ENCODE data around the gene SORCS2. TPM values are rescaled to one million over a fixed set of nuclear protein-coding genes. Genes with fewer than 3 reads are reported as not detected.
A peak's percentile ranks its signal among the peaks of the same experiment; 100 is the strongest.

SORCS2 gene
- total RNA-seq, 1 donor from 2014 or later = 13.8 TPM

DNA sequence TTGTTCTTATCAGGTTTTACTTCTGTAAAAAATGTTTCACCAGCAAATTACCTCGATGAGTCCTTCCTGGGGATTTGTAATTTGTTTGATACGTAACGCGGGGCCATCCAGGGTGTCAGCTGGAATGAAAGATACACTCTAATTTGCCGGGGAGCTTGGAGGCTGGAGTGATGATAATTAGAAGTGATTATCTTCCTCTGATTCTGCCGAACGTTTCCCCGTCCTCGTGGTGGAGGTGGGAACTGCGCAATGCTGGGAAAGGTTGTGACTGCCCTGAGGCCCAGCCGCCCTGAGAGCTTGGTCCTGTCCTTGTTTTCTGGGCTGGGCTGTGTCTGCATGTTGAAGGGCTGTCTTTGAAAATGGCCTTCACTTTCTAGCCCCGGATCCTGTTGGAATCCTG lies 48.0 kb downstream of the SORCS2 start:
- no peak for FAIRE-seq
- Mint-ChIP-seq H3K4me3 (ENCODE audit: unreplicated experiment) (no peak overlapping the region), H3K4me1 (ENCODE audit: low read depth, unreplicated experiment) (peaks cover 7% of the 10 kb centered on the region), H3K36me3 (ENCODE audit: low read depth, unreplicated experiment) (peaks cover 8% of the 10 kb centered on the region), H3K27ac (ENCODE audit: unreplicated experiment) (no peak overlapping the region), H3K9me3 (ENCODE audit: unreplicated experiment) (peaks cover 4% of the 10 kb centered on the region), H3K27me3 (ENCODE audit: low read depth, unreplicated experiment) (peaks cover 19% of the 10 kb centered on the region)
- H3K4me2 ChIP-seq (ENCODE audit: low read length) = no peak overlapping the region
- H3K9ac ChIP-seq (ENCODE audit: low read length) = no peak overlapping the region
- H3K27me3 ChIP-seq (ENCODE audit: insufficient read depth, low read length) = no peaks in the 10 kb centered on the region
- H3K9me3 ChIP-seq (ENCODE audit: insufficient read depth, low read depth, low read length) = peaks cover 4% of the 10 kb centered on the region
- H3K79me2 ChIP-seq (ENCODE audit: insufficient read depth, low read length) = peaks cover 30% of the 10 kb centered on the region
- H4K20me1 ChIP-seq (ENCODE audit: insufficient read depth, low read length) = peaks cover 60% of the 10 kb centered on the region
- no peaks in the 10 kb centered on the region for H3K4me1 ChIP-seq (ENCODE audit: insufficient read depth, low read length)
- no peak overlapping the region for H3K4me3 ChIP-seq (ENCODE audit: insufficient read depth, low read depth, low read length)
- no peak overlapping the region for H3K27ac ChIP-seq (ENCODE audit: low read depth, low read length)
- no peak for TF ChIP-seq EZH2 (IDR thresholded peaks at IDR 0.05; ENCODE audit: insufficient read depth, low read length)
- TF ChIP-seq, protein P1, sequence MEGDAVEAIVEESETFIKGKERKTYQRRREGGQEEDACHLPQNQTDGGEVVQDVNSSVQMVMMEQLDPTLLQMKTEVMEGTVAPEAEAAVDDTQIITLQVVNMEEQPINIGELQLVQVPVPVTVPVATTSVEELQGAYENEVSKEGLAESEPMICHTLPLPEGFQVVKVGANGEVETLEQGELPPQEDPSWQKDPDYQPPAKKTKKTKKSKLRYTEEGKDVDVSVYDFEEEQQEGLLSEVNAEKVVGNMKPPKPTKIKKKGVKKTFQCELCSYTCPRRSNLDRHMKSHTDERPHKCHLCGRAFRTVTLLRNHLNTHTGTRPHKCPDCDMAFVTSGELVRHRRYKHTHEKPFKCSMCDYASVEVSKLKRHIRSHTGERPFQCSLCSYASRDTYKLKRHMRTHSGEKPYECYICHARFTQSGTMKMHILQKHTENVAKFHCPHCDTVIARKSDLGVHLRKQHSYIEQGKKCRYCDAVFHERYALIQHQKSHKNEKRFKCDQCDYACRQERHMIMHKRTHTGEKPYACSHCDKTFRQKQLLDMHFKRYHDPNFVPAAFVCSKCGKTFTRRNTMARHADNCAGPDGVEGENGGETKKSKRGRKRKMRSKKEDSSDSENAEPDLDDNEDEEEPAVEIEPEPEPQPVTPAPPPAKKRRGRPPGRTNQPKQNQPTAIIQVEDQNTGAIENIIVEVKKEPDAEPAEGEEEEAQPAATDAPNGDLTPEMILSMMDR (IDR thresholded peaks at IDR 0.05; ENCODE audit: insufficient read depth, low read depth, low read length) = no peak
- no peak overlapping the region for H2AFZ ChIP-seq (ENCODE audit: low read depth, low read length)
- no peak for DNase-seq (ENCODE audit: low read depth)
- H3K36me3 ChIP-seq (ENCODE audit: insufficient read depth, low read length) = no peaks in the 10 kb centered on the region

DNA sequence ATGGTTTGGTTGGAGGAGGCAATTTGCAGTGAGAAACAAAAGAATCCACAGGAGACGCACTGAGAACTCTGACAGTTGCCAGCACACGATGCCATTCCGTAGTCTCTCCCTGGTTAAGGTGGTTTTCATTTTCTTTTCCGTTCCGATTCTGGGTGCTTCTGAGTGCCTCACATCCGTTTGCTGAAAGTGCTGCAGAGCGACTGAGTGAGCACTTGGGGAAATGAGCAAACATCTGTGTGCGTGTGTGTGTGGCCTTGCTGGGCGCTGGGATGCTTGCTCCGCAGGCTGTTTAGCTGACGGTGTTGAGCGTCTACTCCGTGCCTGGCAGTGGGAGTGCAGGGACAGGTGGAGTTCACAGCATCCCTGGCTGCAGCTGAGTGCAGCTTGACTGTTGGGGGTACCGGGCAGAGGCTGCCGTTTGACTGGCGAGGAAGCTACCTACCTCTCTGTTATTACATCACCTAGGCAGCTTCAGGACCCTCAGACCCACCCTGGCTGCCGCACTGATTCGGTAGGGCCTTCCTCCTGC lies 49.3 kb downstream of the SORCS2 start:
- peaks cover 8% of the 10 kb centered on the region for H3K36me3 Mint-ChIP-seq (ENCODE audit: low read depth, unreplicated experiment)
- no peak for FAIRE-seq
- no peak overlapping the region for H3K4me3 Mint-ChIP-seq (ENCODE audit: unreplicated experiment)
- H3K36me3 ChIP-seq (ENCODE audit: insufficient read depth, low read length) = no peaks in the 10 kb centered on the region
- no peak overlapping the region for H3K27ac ChIP-seq (ENCODE audit: low read depth, low read length)
- H3K4me1 ChIP-seq (ENCODE audit: insufficient read depth, low read length) = no peaks in the 10 kb centered on the region
- H3K79me2 ChIP-seq (ENCODE audit: insufficient read depth, low read length) = peaks cover 26% of the 10 kb centered on the region
- TF ChIP-seq EZH2 (IDR thresholded peaks at IDR 0.05; ENCODE audit: insufficient read depth, low read length) = no peak
- TF ChIP-seq, protein P1 (IDR thresholded peaks at IDR 0.05; ENCODE audit: insufficient read depth, low read depth, low read length) = no peak
- H3K9ac ChIP-seq (ENCODE audit: low read length) = no peak overlapping the region
- peaks cover 24% of the 10 kb centered on the region for H3K27me3 Mint-ChIP-seq (ENCODE audit: low read depth, unreplicated experiment)
- H3K4me3 ChIP-seq (ENCODE audit: insufficient read depth, low read depth, low read length) = no peak overlapping the region
- DNase-seq (ENCODE audit: low read depth) = no peak
- peaks cover 64% of the 10 kb centered on the region for H4K20me1 ChIP-seq (ENCODE audit: insufficient read depth, low read length)
- H3K4me1 Mint-ChIP-seq (ENCODE audit: low read depth, unreplicated experiment) = peaks cover 6% of the 10 kb centered on the region
- peaks cover 4% of the 10 kb centered on the region for H3K9me3 Mint-ChIP-seq (ENCODE audit: unreplicated experiment)
- H3K27ac Mint-ChIP-seq (ENCODE audit: unreplicated experiment) = no peak overlapping the region
- no peaks in the 10 kb centered on the region for H3K27me3 ChIP-seq (ENCODE audit: insufficient read depth, low read length)
- no peak overlapping the region for H3K4me2 ChIP-seq (ENCODE audit: low read length)
- no peak overlapping the region for H2AFZ ChIP-seq (ENCODE audit: low read depth, low read length)
- peaks cover 4% of the 10 kb centered on the region for H3K9me3 ChIP-seq (ENCODE audit: insufficient read depth, low read depth, low read length)

DNA sequence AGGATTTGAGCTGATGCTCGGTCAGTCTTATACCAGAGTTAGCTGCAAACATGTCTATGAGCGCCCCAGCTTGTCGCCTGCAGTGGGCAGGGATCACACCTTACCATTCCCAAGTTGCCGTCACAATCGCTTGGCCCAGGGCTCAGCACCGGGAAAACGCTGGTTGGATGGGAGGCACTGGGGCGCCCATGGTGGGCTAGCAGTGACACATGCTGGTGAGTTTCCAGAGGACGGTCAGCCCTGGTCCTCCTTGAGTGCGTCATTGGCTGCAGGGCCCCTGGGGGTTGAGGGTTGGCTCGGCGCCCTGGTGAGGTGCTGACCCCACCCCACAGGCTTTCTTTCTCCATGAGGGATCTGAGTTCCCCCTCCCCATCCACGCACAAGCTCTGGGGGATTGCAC lies 50.4 kb downstream of the SORCS2 start:
- no peak overlapping the region for H2AFZ ChIP-seq (ENCODE audit: low read depth, low read length)
- H3K4me3 ChIP-seq (ENCODE audit: insufficient read depth, low read depth, low read length) = no peak overlapping the region
- H3K27ac ChIP-seq (ENCODE audit: low read depth, low read length) = no peak overlapping the region
- H3K27ac Mint-ChIP-seq (ENCODE audit: unreplicated experiment) = peak overlapping the region; percentile 18
- H3K4me1 ChIP-seq (ENCODE audit: insufficient read depth, low read length) = no peaks in the 10 kb centered on the region
- no peak for DNase-seq (ENCODE audit: low read depth)
- H3K4me2 ChIP-seq (ENCODE audit: low read length) = no peak overlapping the region
- peaks cover 67% of the 10 kb centered on the region for H4K20me1 ChIP-seq (ENCODE audit: insufficient read depth, low read length)
- H3K27me3 ChIP-seq (ENCODE audit: insufficient read depth, low read length) = no peaks in the 10 kb centered on the region
- peaks cover 4% of the 10 kb centered on the region for H3K9me3 ChIP-seq (ENCODE audit: insufficient read depth, low read depth, low read length)
- H3K9ac ChIP-seq (ENCODE audit: low read length) = no peak overlapping the region
- peaks cover 25% of the 10 kb centered on the region for H3K79me2 ChIP-seq (ENCODE audit: insufficient read depth, low read length)
- peaks cover 27% of the 10 kb centered on the region for H3K27me3 Mint-ChIP-seq (ENCODE audit: low read depth, unreplicated experiment)
- FAIRE-seq = no peak
- no peaks in the 10 kb centered on the region for H3K36me3 ChIP-seq (ENCODE audit: insufficient read depth, low read length)
- H3K4me1 Mint-ChIP-seq (ENCODE audit: low read depth, unreplicated experiment) = peaks cover 3% of the 10 kb centered on the region
- H3K36me3 Mint-ChIP-seq (ENCODE audit: low read depth, unreplicated experiment) = peaks cover 7% of the 10 kb centered on the region
- TF ChIP-seq, protein P1 (IDR thresholded peaks at IDR 0.05; ENCODE audit: insufficient read depth, low read depth, low read length) = no peak
- no peak for TF ChIP-seq EZH2 (IDR thresholded peaks at IDR 0.05; ENCODE audit: insufficient read depth, low read length)
- H3K9me3 Mint-ChIP-seq (ENCODE audit: unreplicated experiment) = peaks cover 3% of the 10 kb centered on the region
- no peak overlapping the region for H3K4me3 Mint-ChIP-seq (ENCODE audit: unreplicated experiment)

Data from astrocyte (in vitro differentiated cells and primary cell).